Lower lobe of right lung (tissue), 2 donors: ENCODE data around the gene DNAAF5. TPM values are rescaled to one million over a fixed set of nuclear protein-coding genes. Genes with fewer than 3 reads are reported as not detected.

Experiments used
- ATAC-seq, 2 donors: fragments of 200-7000 bp; cut with Tn5 transposase; one replicate each; pipeline ENCODE4 v1.9.1; 2020 to 2022; ENCODE audit warnings: mild to moderate bottlenecking in 2 of 2, moderate library complexity in 2 of 2
- DNase-seq: peaks from one replicate; pipeline ENCODE4 v3.0.0-alpha.2; 2020
- H3K27ac ChIP-seq: fragments of 200-600 bp; one replicate; pipeline ENCODE4 v1.8.0; 2022
- H3K27me3 ChIP-seq: fragments of 200-600 bp; one replicate; pipeline ENCODE4 v1.8.0; 2022; ENCODE audit warnings: low read depth
- H3K36me3 ChIP-seq: fragments of 200-600 bp; one replicate; pipeline ENCODE4 v1.8.0; 2022; ENCODE audit warnings: mild to moderate bottlenecking
- H3K4me1 ChIP-seq: fragments of 200-600 bp; one replicate; pipeline ENCODE4 v1.8.0; 2022
- H3K4me3 ChIP-seq: fragments of 200-600 bp; one replicate; pipeline ENCODE4 v1.8.0; 2022; ENCODE audit warnings: mild to moderate bottlenecking
- H3K9me3 ChIP-seq: fragments of 200-600 bp; one replicate; pipeline ENCODE4 v1.8.0; 2022
- intact Hi-C: fragments of 100-400 bp; cut with DNase I; formaldehyde crosslinking; loops from one replicate; pipeline ENCODE4 v1.11.0; 2022
- total RNA-seq: library from RNA; stranded (reverse); fragmentation: NEBNext Ultra II Directional; extraction: Animal tissue kit (Norgen Biotek cat#: 25700); gene quantifications from one replicate; pipeline ENCODE4 v1.2.1, GENCODE V29; 2021
- TF ChIP-seq, protein P1 (sequence below): fragments of 200-600 bp; IDR thresholded peaks from one replicate; pipeline ENCODE4 v1.8.0; 2022; ENCODE audit warnings: antibody characterized with exemption, mild to moderate bottlenecking
- donor health status: DM: no; HTN: yes; CAD: no; lungs with severe emphysema.

DNAAF5 gene
- total RNA-seq, 1 donor from 2014 or later: 22.4 TPM

DNA sequence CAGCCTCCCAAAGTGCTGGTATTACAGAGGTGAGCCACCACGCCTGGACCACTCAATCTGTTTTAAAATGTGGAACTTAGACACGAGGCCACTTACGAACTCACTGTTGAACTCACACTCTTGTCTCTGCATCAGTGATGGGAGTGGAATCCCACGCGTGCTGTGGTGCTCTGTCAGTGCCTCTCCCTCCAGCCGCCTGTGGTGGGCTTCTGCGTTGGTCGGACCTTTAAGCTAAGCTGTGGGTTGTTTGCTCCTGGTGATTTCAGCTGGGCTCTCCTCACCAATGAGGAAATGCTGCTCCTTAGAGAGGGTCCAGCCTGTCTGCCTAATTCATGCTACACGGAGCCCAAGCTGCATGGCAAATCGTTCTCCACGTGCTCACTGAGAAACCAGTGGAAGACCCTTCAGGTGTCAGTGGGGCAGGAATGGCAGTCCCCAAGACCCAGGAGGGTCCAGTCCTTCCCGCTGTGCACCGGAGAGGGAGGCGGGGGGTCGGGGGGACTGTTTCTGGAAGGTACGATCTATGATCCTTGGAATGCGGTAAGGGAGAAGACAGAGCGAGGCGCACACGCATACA lies 18.4 kb downstream of the DNAAF5 start:
- Histone ChIP-seq H3K27ac (no peak overlapping the region), H3K9me3 (no peaks in the 10 kb centered on the region), H3K36me3 (peaks cover 28% of the 10 kb centered on the region), H3K4me1 (no peaks in the 10 kb centered on the region), H3K4me3 (no peak overlapping the region), H3K27me3 (no peaks in the 10 kb centered on the region)
- intact Hi-C loops: no loop called here
- TF ChIP-seq, protein P1, sequence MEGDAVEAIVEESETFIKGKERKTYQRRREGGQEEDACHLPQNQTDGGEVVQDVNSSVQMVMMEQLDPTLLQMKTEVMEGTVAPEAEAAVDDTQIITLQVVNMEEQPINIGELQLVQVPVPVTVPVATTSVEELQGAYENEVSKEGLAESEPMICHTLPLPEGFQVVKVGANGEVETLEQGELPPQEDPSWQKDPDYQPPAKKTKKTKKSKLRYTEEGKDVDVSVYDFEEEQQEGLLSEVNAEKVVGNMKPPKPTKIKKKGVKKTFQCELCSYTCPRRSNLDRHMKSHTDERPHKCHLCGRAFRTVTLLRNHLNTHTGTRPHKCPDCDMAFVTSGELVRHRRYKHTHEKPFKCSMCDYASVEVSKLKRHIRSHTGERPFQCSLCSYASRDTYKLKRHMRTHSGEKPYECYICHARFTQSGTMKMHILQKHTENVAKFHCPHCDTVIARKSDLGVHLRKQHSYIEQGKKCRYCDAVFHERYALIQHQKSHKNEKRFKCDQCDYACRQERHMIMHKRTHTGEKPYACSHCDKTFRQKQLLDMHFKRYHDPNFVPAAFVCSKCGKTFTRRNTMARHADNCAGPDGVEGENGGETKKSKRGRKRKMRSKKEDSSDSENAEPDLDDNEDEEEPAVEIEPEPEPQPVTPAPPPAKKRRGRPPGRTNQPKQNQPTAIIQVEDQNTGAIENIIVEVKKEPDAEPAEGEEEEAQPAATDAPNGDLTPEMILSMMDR: no peak
- no peak for ATAC-seq
- peak; percentile 18 for DNase-seq

DNA sequence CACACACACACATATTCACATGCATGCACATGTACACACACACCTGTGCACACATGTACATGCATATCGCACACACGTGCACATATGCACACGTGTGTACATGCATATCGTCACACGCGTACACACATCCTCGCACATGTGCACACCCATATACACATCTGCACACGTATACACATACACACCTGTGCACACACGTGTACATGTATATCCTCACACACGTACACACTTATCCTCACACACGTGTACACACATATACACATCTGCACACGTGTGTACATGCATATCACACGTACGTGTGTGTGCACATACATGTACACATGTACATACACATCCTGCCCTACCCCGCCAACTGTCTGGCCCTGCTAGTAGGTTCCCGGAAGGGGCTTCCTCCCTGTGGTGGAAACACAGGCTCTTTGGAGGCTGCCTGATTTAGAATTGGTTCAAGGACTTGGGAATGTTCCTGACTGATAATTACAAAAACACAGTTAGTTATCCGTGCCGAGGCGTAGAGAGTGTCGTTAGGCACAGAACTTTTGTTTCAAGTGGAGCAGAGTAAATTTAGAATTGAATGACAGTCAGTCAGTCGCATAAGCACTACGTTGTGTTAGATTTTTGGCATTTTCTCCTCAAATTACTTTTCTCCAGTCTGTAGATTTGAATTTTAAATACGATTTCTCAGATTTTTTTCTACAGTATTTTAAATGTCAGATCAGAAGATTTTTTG lies 19.1 kb downstream of the DNAAF5 start:
- ATAC-seq (peak; percentile 21), DNase-seq (peak; percentile 15)
- Histone ChIP-seq H3K9me3 (no peaks in the 10 kb centered on the region), H3K4me3 (no peak overlapping the region), H3K4me1 (no peaks in the 10 kb centered on the region), H3K27ac (no peak overlapping the region), H3K27me3 (no peaks in the 10 kb centered on the region), H3K36me3 (peaks cover 24% of the 10 kb centered on the region)
- TF ChIP-seq, protein P1: no peak
- intact Hi-C loops: no loop called here

DNA sequence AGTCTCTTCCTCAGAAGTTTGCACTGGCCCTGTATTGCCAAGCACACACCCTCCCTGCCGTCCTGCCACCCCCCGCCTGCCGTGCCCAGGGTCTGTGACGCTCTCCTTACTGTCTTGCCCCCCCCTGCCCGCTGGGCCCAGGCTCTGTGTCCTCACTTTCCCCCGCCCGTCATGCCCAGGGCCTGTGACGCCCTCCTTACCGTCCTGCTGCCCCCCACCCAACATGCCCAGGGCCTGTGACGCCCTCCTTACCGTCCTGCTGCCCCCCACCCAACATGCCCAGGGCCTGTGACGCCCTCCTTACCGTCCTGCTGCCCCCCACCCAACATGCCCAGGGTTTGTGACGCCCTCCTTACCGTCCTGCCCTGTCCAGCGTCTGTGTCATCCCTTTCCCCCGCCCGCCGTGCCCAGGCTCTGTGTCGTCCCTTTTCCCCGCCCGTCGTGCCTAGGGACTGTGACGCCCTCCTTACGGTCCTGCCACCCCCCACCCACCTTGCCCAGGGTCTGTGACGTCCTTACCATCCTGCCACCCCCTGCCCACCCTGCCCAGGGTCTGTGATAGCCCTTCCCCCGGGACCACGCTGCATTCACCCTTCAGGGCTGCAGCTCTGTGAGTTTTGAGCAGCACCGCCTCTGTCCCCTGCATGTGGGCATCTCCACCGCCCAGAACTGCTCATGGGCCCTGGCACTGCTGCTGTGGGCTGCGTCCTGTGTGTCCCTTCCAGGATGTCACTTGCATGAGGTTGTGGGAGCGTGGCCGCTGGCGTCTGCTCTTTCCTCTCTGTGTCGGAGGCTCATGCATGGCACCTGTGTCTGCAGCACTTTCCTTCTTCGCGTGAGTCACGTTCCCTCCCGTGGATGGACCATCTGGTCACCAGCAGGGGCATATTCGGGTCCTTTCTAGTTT lies 19.9 kb downstream of the DNAAF5 start:
- intact Hi-C loops: no loop called here
- TF ChIP-seq, protein P1: no peak
- H3K4me3 ChIP-seq: no peak overlapping the region
- H3K4me1 ChIP-seq: no peaks in the 10 kb centered on the region
- ATAC-seq: no peak
- peak; percentile 28 for DNase-seq
- H3K27me3 ChIP-seq: no peaks in the 10 kb centered on the region
- H3K9me3 ChIP-seq: no peaks in the 10 kb centered on the region
- H3K27ac ChIP-seq: no peak overlapping the region
- peaks cover 23% of the 10 kb centered on the region for H3K36me3 ChIP-seq

DNA sequence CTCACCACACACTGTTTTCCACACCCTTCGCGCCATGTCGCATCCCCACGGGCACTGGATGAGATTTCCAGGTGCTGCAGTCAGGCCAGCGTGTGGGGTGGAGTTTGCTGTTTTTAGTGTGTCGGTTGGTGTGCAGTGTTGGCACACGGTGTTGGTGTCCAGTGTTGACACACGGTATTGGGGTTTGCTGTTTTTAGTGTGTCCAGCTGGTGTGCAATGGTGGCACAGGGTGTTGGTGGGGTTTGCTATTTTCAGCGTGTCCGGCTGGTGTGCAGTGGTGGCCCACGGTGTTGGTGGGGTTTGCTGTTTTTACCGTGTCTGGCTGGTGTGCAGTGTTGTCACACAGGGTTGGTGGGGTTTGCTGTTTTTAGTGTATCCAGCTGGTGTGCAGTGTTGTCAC lies 20.7 kb downstream of the DNAAF5 start:
- no peaks in the 10 kb centered on the region for H3K9me3 ChIP-seq
- no peaks in the 10 kb centered on the region for H3K4me1 ChIP-seq
- H3K27me3 ChIP-seq: no peaks in the 10 kb centered on the region
- TF ChIP-seq, protein P1: no peak
- peak; percentile 2 for DNase-seq
- intact Hi-C loops: no loop called here
- H3K36me3 ChIP-seq: peaks cover 15% of the 10 kb centered on the region
- no peak overlapping the region for H3K27ac ChIP-seq
- no peak for ATAC-seq
- no peak overlapping the region for H3K4me3 ChIP-seq

DNA sequence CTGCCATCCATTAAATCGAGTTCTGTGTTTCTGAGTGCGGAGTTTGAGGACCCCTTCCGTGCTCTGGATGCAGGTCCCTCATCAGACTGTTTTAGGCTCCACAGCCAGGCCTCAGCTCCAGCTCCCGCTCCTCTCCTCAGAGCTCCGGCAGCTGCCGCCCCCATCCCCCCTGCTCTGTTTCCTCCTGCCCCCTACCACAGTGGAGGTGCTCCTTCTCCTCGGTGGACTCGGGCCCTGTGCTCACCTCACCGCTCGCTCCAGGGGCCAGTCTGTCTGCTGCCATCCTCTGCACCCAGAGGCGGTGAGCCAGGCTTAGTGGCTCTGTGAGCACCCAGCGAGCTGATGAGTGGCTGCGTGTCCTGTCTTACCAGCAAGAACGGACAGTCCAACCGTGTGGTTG lies 21.9 kb downstream of the DNAAF5 start:
- intact Hi-C loops: no loop called here
- no peak overlapping the region for H3K27ac ChIP-seq
- TF ChIP-seq, protein P1: no peak
- no peaks in the 10 kb centered on the region for H3K9me3 ChIP-seq
- no peak for ATAC-seq
- H3K4me1 ChIP-seq: no peaks in the 10 kb centered on the region
- no peaks in the 10 kb centered on the region for H3K27me3 ChIP-seq
- no peak overlapping the region for H3K4me3 ChIP-seq
- peaks cover 26% of the 10 kb centered on the region for H3K36me3 ChIP-seq
- DNase-seq: peak; percentile 24
